ENCODE results near the gene TXNIP.

The TXNIP gene

GRCh38 chr1:146010126-146010738 lies 13.9 kb upstream of the TXNIP start:
- no peak for DNase-seq

- no peak for DNase-seq
Measured at GRCh38 chr1:146007489-146008133, 11.2 kb upstream of the TXNIP start.

GRCh38 chr1:146001709-146002108 lies 5.3 kb upstream of the TXNIP start:
- no peak for DNase-seq

GRCh38 chr1:145999321-146000024 lies 3.1 kb upstream of the TXNIP start:
- DNase-seq = no peak

GRCh38 chr1:145997718-145998023 lies 1.3 kb upstream of the TXNIP start:
- no peak for DNase-seq

GRCh38 chr1:145997016-145997717 lies 788 bp upstream of the TXNIP start:
- DNase-seq = no peak

GRCh38 chr1:145995964-145996432 lies 381 bp downstream of the TXNIP start:
- no peak for DNase-seq

GRCh38 chr1:145995148-145995881 lies 1.1 kb downstream of the TXNIP start:
- no peak for DNase-seq

- no peak for DNase-seq
Measured at GRCh38 chr1:145994391-145995120, 1.8 kb downstream of the TXNIP start.

GRCh38 chr1:145993618-145994390 lies 2.6 kb downstream of the TXNIP start:
- no peak for DNase-seq

GRCh38 chr1:145992958-145993617 lies 3.3 kb downstream of the TXNIP start:
- DNase-seq = no peak

GRCh38 chr1:145992502-145992936 lies 3.9 kb downstream of the TXNIP start:
- DNase-seq = no peak

- DNase-seq = no peak
Measured at GRCh38 chr1:145991735-145992412, 4.5 kb downstream of the TXNIP start.

GRCh38 chr1:145990249-145990855 lies 6.0 kb downstream of the TXNIP start:
- DNase-seq = no peak

- no peak for DNase-seq
Measured at GRCh38 chr1:145988773-145989172, 7.6 kb downstream of the TXNIP start.

GRCh38 chr1:145987926-145988325 lies 8.5 kb downstream of the TXNIP start:
- no peak for DNase-seq

- no peak for DNase-seq
Measured at GRCh38 chr1:145986551-145986950, 9.8 kb downstream of the TXNIP start.

- DNase-seq = no peak
Measured at GRCh38 chr1:145985502-145986439, 10.6 kb downstream of the TXNIP start.

- DNase-seq = no peak
Measured at GRCh38 chr1:145985129-145985501, 11.3 kb downstream of the TXNIP start.
